SK-N-SH (cell line): ENCODE results near the gene ELL3. TPM values are rescaled to one million over a fixed set of nuclear protein-coding genes. Genes with fewer than 3 reads are reported as not detected.

Source experiments
- CTCF ChIA-PET: fragments of 300-600, 350-600 bp; formaldehyde crosslinking; extraction: SDS; loops from one replicate; lab custom pipeline; 2021; lab: Yijun Ruan, JAX
- POLR2A ChIA-PET: fragments of 350-600 bp; sonication (Branson Sonifier 250); formaldehyde crosslinking; extraction: SDS; loops from one replicate; lab custom pipeline; 2020; ENCODE audit warnings: antibody characterized with exemption, inconsistent platforms; lab: Yijun Ruan, JAX
- DNase-seq: peaks from one replicate; pipeline ENCODE4 v3.0.0; 2012
- H2AFZ ChIP-seq: fragments of 200-600 bp; sonication (generic); 2 replicates; pipeline ENCODE4 v1.8.1; 2016; ENCODE audit warnings: antibody characterized with exemption, mild to moderate bottlenecking, low read depth
- H3F3A ChIP-seq: fragments of 200-600 bp; sonication (generic); replicated peaks from 2 replicates; pipeline ENCODE3; 2016; ENCODE audit warnings: antibody characterized with exemption, mild to moderate bottlenecking; ENCODE audit not compliant: insufficient read depth
- H3K27ac ChIP-seq, 2 experiments: fragments of 200-500 bp in 1 of 2; fragments of 200-600 bp in 1 of 2; sonication (Bioruptor generic) in 1 of 2; sonication (generic), shearing (Covaris generic) in 1 of 2; 2 replicates each; pipeline versions ENCODE4 v1.5.1 to v1.6.1; 2014 to 2016; ENCODE audit warnings: low read depth in 2 of 2, inconsistent platforms in 1 of 2, low read length in 1 of 2, mild to moderate bottlenecking in 1 of 2, mixed read lengths in 1 of 2
- H3K27me3 ChIP-seq: fragments of 200-600 bp; sonication (generic), shearing (Covaris generic); 2 replicates; pipeline ENCODE4 v1.6.1; 2016; ENCODE audit warnings: mixed run types; ENCODE audit not compliant: insufficient read depth
- H3K36me3 ChIP-seq, 2 experiments: fragments of 200-500 bp in 1 of 2; fragments of 200-600 bp in 1 of 2; sonication (Bioruptor generic) in 1 of 2; sonication (generic) in 1 of 2; replicated peaks in 1 of 2; 2 replicates each; pipeline versions ENCODE3 to v1.5.1; 2014 to 2016; ENCODE audit warnings: low read length in 1 of 2, mild to moderate bottlenecking in 1 of 2; ENCODE audit not compliant: insufficient read depth in 2 of 2, control insufficient read depth in 1 of 2
- H3K4me1 ChIP-seq, 2 experiments: fragments of 200-500 bp in 1 of 2; fragments of 200-600 bp in 1 of 2; sonication (Bioruptor generic) in 1 of 2; sonication (generic), shearing (Covaris generic) in 1 of 2; 2 replicates each; pipeline versions ENCODE4 v1.5.1 to v1.6.1; 2014 to 2016; ENCODE audit warnings: low read depth in 1 of 2, low read length in 1 of 2, mixed run types in 1 of 2; ENCODE audit not compliant: insufficient read depth in 2 of 2, control insufficient read depth in 1 of 2
- H3K4me2 ChIP-seq: fragments of 200-600 bp; sonication (generic), shearing (Covaris generic); 2 replicates; pipeline ENCODE4 v1.6.1; 2017; ENCODE audit warnings: mixed run types
- H3K4me3 ChIP-seq, 2 experiments: fragments of 200-500 bp in 1 of 2; fragments of 200-600 bp in 1 of 2; sonication (Bioruptor generic) in 1 of 2; sonication (generic), shearing (Covaris generic) in 1 of 2; 2 replicates each; pipeline versions ENCODE4 v1.5.1 to v1.8.1; 2014 to 2016; ENCODE audit warnings: low read depth in 2 of 2, inconsistent platforms in 1 of 2, low read length in 1 of 2, mild to moderate bottlenecking in 1 of 2, mixed read lengths in 1 of 2, moderate library complexity in 1 of 2
- H3K79me2 ChIP-seq: fragments of 200-600 bp; sonication (generic); 2 replicates; pipeline ENCODE4 v1.8.1; 2017; ENCODE audit warnings: mild to moderate bottlenecking; ENCODE audit not compliant: insufficient read depth
- H3K9ac ChIP-seq: fragments of 200-600 bp; sonication (generic); 2 replicates; pipeline ENCODE4 v1.6.1; 2017; ENCODE audit warnings: mixed run types
- H3K9me2 ChIP-seq: fragments of 200-600 bp; sonication (generic); 2 replicates; pipeline ENCODE4 v1.6.1; 2017; ENCODE audit warnings: mixed run types
- H3K9me3 ChIP-seq: fragments of 200-600 bp; sonication (generic); 2 replicates; pipeline ENCODE4 v1.6.1; 2017; ENCODE audit warnings: mixed run types, mild to moderate bottlenecking, moderate library complexity
- H4K20me1 ChIP-seq: fragments of 200-600 bp; sonication (generic); 2 replicates; pipeline ENCODE4 v1.6.1; 2017; ENCODE audit warnings: mild to moderate bottlenecking, mixed run types; ENCODE audit not compliant: insufficient read depth
- CHD2 ChIP-seq: fragments of 150-350 bp; IDR thresholded peaks from 2 replicates; pipeline ENCODE4 v1.6.1; 2018; ENCODE audit warnings: low read length; ENCODE audit not compliant: partially characterized antibody
- EZH2phosphoT487 ChIP-seq: fragments of 200-600 bp; sonication (generic); IDR thresholded peaks from 2 replicates; pipeline ENCODE4 v1.6.1; 2017; ENCODE audit warnings: low read depth, mixed run types, mild to moderate bottlenecking, antibody characterized with exemption, moderate library complexity, borderline replicate concordance
- FOSL2 ChIP-seq: IDR thresholded peaks from 2 replicates; pipeline ENCODE4 v1.4.0; 2012; ENCODE audit warnings: low read depth, mild to moderate bottlenecking, moderate library complexity, borderline replicate concordance
- FOXM1 ChIP-seq: IDR thresholded peaks from 2 replicates; pipeline ENCODE4 v1.4.0; 2012; ENCODE audit warnings: low read depth, mild to moderate bottlenecking
- GATA2 ChIP-seq: sonication (generic); formaldehyde crosslinking; IDR thresholded peaks from 2 replicates; pipeline ENCODE4 v1.5.0; 2020; ENCODE audit warnings: mild to moderate bottlenecking, missing genetic modification reagents
- IRF3 ChIP-seq: fragments of 150-350 bp; IDR thresholded peaks from 2 replicates; pipeline ENCODE4 v1.6.1; 2016; ENCODE audit warnings: mild to moderate bottlenecking, low read depth, low read length
- JUND ChIP-seq: IDR thresholded peaks from 2 replicates; pipeline ENCODE4 v1.4.0; 2012
- MEF2A ChIP-seq: IDR thresholded peaks from 2 replicates; pipeline ENCODE4 v1.4.0; 2012; ENCODE audit warnings: low read depth, borderline replicate concordance
- NFIC ChIP-seq: IDR thresholded peaks from 2 replicates; pipeline ENCODE4 v1.4.0; 2012; ENCODE audit warnings: borderline replicate concordance
- POLR2AphosphoS5 ChIP-seq: IDR thresholded peaks from 2 replicates; pipeline ENCODE4 v1.6.1; 2012; ENCODE audit warnings: low read depth, low read length
- RCOR1 ChIP-seq: fragments of 150-350 bp; IDR thresholded peaks from 2 replicates; pipeline ENCODE4 v1.6.1; 2017; ENCODE audit warnings: antibody characterized with exemption, low read length
- TCF12 ChIP-seq: IDR thresholded peaks from 2 replicates; pipeline ENCODE4 v1.4.0; 2012
- TEAD4 ChIP-seq: IDR thresholded peaks from 2 replicates; pipeline ENCODE4 v1.4.0; 2012; ENCODE audit warnings: mild to moderate bottlenecking, borderline replicate concordance; ENCODE audit not compliant: insufficient read depth
- USF1 ChIP-seq: IDR thresholded peaks from 2 replicates; pipeline ENCODE4 v1.4.0; 2012; ENCODE audit warnings: low read depth, borderline replicate concordance
- USF2 ChIP-seq: fragments of 150-350 bp; IDR thresholded peaks from 2 replicates; pipeline ENCODE4 v1.6.1; 2017; ENCODE audit warnings: antibody characterized with exemption, low read length, low read depth, borderline replicate concordance
- WGBS: methylation state at CpG from one replicate; pipeline ENCODE4 v1.1.6; 2017; ENCODE audit warnings: low lambda C conversion rate; 5-methylcytosine and 5-hydroxymethylcytosine counted together
- polyA plus RNA-seq, 3 experiments: library from polyadenylated mRNA; depleted of rRNA; stranded (reverse); fragments of >200 nt; gene quantifications; 2 replicates each; pipeline ENCODE4 v1.2.3, GENCODE V29; 2012

The ELL3 gene
- polyA plus RNA-seq, 1 of the 3 experiments (the other 2 are of a cell fraction), result 0.67 TPM

GRCh38 chr15:43775411-43775965 is 1.3 kb downstream of the ELL3 start (continued):
- no peak for TF ChIP-seq CHD2

GRCh38 chr15:43774062-43774461 is 2.7 kb downstream of the ELL3 start:
- no peak overlapping the region for H3K4me2 ChIP-seq
- no peak overlapping the region for H3K27ac ChIP-seq
- peaks cover 32 to 42% of the 10 kb centered on the region in 2 experiments for H3K36me3 ChIP-seq
- DNase-seq, result no peak
- H3K4me3 ChIP-seq, result no peak overlapping the region
- 94% methylated on average over 4 of the region's 4 CpGs for WGBS
- H3K9me2 ChIP-seq, result no peaks in the 10 kb centered on the region
- TF ChIP-seq NFIC (no peak), MEF2A (no peak), JUND (no peak), GATA2 (CRISPR knock-in tag) (no peak), IRF3 (no peak), FOXM1 (no peak), TCF12 (no peak), USF2 (no peak), USF1 (no peak)
- ChIA-PET POLR2A (no interaction called here), CTCF (interaction anchor here (3.0 kb wide), 1 partner anchor 16 kb away, joined by 13 read pairs; no protein-coding TSS in a partner anchor)
- no peak overlapping the region for H2AFZ ChIP-seq
- H3K27me3 ChIP-seq, result no peaks in the 10 kb centered on the region
- H3K9me3 ChIP-seq, result no peaks in the 10 kb centered on the region
- H3K9ac ChIP-seq, result no peak overlapping the region
- no peaks in the 10 kb centered on the region for H3K79me2 ChIP-seq
- H4K20me1 ChIP-seq, result peaks cover 3% of the 10 kb centered on the region; the same call in 1 of the 2 replicates
- peaks cover 0 to 3% of the 10 kb centered on the region in 2 experiments; a peak in 1 of 4 replicates for H3K4me1 ChIP-seq
- peaks cover 55% of the 10 kb centered on the region for H3F3A ChIP-seq

- no peaks in the 10 kb centered on the region for H3K9me2 ChIP-seq
Measured at GRCh38 chr15:43772624-43773023, 4.1 kb downstream of the ELL3 start.

More at GRCh38 chr15:43772624-43773023, 4.1 kb downstream of the ELL3 start:
- peaks cover 66% of the 10 kb centered on the region for H3F3A ChIP-seq
- no peaks in the 10 kb centered on the region for H3K9me3 ChIP-seq
- no peak overlapping the region for H3K4me2 ChIP-seq
- peaks cover 46 to 55% of the 10 kb centered on the region in 2 experiments for H3K36me3 ChIP-seq
- H3K4me3 ChIP-seq, result no peak overlapping the region
- H3K79me2 ChIP-seq, result no peaks in the 10 kb centered on the region
- DNase-seq, result no peak
- peaks cover 0 to 3% of the 10 kb centered on the region in 2 experiments; a peak in 1 of 4 replicates for H3K4me1 ChIP-seq
- H3K27me3 ChIP-seq, result no peaks in the 10 kb centered on the region
- ChIA-PET POLR2A (no interaction called here), CTCF (interaction anchor here (1.1 kb wide), 1 partner anchor 227 kb away, joined by 3 read pairs; no protein-coding TSS in a partner anchor)
- H2AFZ ChIP-seq, result no peak overlapping the region
- no peak overlapping the region for H3K9ac ChIP-seq
- TF ChIP-seq POLR2AphosphoS5 (no peak), FOXM1 (no peak), EZH2phosphoT487 (no peak), FOSL2 (no peak), RCOR1 (no peak), CHD2 (no peak), USF2 (no peak), IRF3 (no peak), TEAD4 (no peak)
- peaks cover 3% of the 10 kb centered on the region; the same call in 1 of the 2 replicates for H4K20me1 ChIP-seq
- H3K27ac ChIP-seq, result no peak overlapping the region
